Hepatocyte (in vitro differentiated cells): ENCODE results near the gene ENTPD2.

Source experiments
- EZH2 ChIP-seq: fragments of 200-600 bp; sonication (generic); IDR thresholded peaks from 2 replicates; pipeline ENCODE4 v1.6.1; 2016; ENCODE audit warnings: antibody characterized with exemption, mild to moderate bottlenecking, borderline replicate concordance
- EZH2phosphoT487 ChIP-seq: fragments of 200-600 bp; sonication (generic); IDR thresholded peaks from one replicate; pipeline ENCODE4 v1.6.1; 2018; ENCODE audit warnings: antibody characterized with exemption, mild to moderate bottlenecking, low read depth, moderate library complexity; ENCODE audit not compliant: unreplicated experiment, severe bottlenecking
- TF ChIP-seq, protein P1 (sequence below): fragments of 200-600 bp; sonication (generic); IDR thresholded peaks from 2 replicates; pipeline ENCODE4 v1.5.1; 2016; ENCODE audit warnings: antibody characterized with exemption, mild to moderate bottlenecking; ENCODE audit not compliant: poor library complexity

DNA sequence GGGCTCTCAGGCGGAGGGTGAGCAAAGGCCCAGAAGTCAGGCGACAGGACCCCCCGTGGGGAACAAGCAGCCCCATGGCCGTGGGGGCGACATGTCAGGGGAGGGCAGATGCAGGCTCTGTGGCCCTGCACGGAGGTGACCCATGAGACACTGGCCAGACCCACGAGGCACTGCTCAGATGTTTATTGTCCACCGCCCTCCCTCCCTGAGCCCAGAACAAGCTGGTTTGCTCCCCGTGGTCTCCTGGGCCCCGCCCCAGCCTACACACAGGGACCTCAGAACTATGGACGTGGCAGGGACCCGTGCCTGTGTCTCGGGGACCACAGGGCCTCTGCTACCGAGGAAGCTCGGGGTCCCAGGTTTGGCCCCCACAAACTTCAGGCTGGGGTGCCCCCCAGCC is 23.9 kb downstream of the ENTPD2 start:
- TF ChIP-seq, protein P1, sequence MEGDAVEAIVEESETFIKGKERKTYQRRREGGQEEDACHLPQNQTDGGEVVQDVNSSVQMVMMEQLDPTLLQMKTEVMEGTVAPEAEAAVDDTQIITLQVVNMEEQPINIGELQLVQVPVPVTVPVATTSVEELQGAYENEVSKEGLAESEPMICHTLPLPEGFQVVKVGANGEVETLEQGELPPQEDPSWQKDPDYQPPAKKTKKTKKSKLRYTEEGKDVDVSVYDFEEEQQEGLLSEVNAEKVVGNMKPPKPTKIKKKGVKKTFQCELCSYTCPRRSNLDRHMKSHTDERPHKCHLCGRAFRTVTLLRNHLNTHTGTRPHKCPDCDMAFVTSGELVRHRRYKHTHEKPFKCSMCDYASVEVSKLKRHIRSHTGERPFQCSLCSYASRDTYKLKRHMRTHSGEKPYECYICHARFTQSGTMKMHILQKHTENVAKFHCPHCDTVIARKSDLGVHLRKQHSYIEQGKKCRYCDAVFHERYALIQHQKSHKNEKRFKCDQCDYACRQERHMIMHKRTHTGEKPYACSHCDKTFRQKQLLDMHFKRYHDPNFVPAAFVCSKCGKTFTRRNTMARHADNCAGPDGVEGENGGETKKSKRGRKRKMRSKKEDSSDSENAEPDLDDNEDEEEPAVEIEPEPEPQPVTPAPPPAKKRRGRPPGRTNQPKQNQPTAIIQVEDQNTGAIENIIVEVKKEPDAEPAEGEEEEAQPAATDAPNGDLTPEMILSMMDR: no peak
- no peak for TF ChIP-seq EZH2phosphoT487
- TF ChIP-seq EZH2: no peak
